Testis (tissue), 3 donors: ENCODE data around the gene NPM1. TPM values are rescaled to one million over a fixed set of nuclear protein-coding genes. Genes with fewer than 3 reads are reported as not detected.
A peak's percentile ranks its signal among the peaks of the same experiment; 100 is the strongest.

ENCODE experiments used
- DNase-seq: peaks from one replicate; pipeline ENCODE4 v3.0.0-alpha.2; 2019
- H3K27ac ChIP-seq, 2 donors: fragments of 200-600 bp; sonication (generic); one replicate each; pipeline ENCODE4 v1.5.1; 2019
- H3K27me3 ChIP-seq: fragments of 200-600 bp; sonication (generic); one replicate; pipeline ENCODE4 v1.5.1; 2019
- H3K36me3 ChIP-seq: fragments of 200-600 bp; sonication (generic); one replicate; pipeline ENCODE4 v1.5.1; 2017; ENCODE audit warnings: low read depth; ENCODE audit errors: missing control alignments
- H3K4me1 ChIP-seq: fragments of 200-600 bp; sonication (generic); one replicate; pipeline ENCODE4 v1.5.1; 2019
- H3K4me3 ChIP-seq, 2 donors: fragments of 200-600 bp; sonication (generic); one replicate each; pipeline ENCODE4 v1.5.1; 2017 to 2019
- H3K9me3 ChIP-seq: fragments of 200-600 bp; sonication (generic); one replicate; pipeline ENCODE4 v1.5.1; 2017
- POLR2A ChIP-seq: fragments of 450-650 bp; IDR thresholded peaks from one replicate; pipeline ENCODE4 v1.6.1; 2017; ENCODE audit warnings: antibody characterized with exemption, mild to moderate bottlenecking, moderate library complexity
- WGBS, 2 donors: methylation state at CpG; one replicate each; pipeline ENCODE4 v1.1.5; 2018; 5-methylcytosine and 5-hydroxymethylcytosine counted together
- intact Hi-C: fragments of 100-400 bp; cut with DNase I; formaldehyde crosslinking; loops from one replicate; pipeline ENCODE4 v1.15.1; 2023; ENCODE audit warnings: low total_unique reads
- polyA plus RNA-seq: library from polyadenylated mRNA; stranded (reverse); fragments of 350-450 nt; fragmentation: Illumina TruSeq; extraction: RNeasy Lipid Tissue Mini Kit (QIAGEN cat#74804); gene quantifications from one replicate; pipeline ENCODE4 v1.2.3, GENCODE V29; 2014; ENCODE audit warnings: low read depth, low replicate concordance; ENCODE audit not compliant: insufficient read depth
- total RNA-seq, 2 donors: library from RNA; depleted of rRNA; stranded (reverse); fragments of >200 nt; gene quantifications; one replicate each; pipeline ENCODE4 v1.2.3, GENCODE V29; 2016
- TF ChIP-seq, protein P1 (sequence below), 3 experiments: fragments of 450-650 bp in 2 of 3; fragments of 200-600 bp in 1 of 3; sonication (generic) in 1 of 3; IDR thresholded peaks; one replicate each; pipeline ENCODE4 v1.5.1; 2016 to 2019; ENCODE audit warnings: antibody characterized with exemption in 3 of 3, mild to moderate bottlenecking in 2 of 3, moderate library complexity in 1 of 3

NPM1 gene
- total and polyA plus RNA-seq, 3 donors from 2014 or later = 398 to 835 (median 430) TPM

DNA sequence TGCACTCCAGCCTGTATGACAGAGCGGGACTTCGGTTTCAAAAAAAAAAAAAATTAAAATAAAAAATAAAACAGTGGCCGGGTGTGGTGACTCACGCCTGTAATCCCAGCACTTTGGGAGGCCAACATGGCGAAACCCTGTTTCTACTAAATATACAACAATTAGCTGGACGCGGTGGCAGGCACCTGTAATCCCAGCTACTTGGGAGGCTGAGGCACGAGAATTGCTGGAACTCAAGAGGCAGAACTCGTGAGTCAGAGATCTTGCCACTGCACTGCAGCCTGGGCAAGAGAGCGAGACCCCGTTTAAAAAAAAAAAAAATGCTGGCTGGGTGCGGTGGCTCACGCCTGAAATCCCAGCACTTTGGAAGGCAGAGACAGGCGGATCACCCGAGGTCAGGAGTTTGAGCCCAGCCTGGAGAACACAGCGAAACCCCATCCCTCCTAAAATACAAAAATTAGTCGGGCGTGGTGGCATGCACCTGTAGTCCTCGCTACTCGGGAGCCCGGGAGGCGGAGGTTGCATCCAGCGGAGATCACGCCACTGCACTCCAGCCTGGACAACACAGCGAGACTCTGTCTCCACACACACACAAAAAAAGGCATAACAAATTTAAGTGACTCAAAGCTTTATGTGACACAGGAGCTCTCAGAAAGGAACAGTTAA is 1.5 kb upstream of the NPM1 start:
- Histone ChIP-seq H3K27ac (peak overlapping the region in 1 of 2 donors; percentile 92), H3K4me3 (peak overlapping the region in 1 of 2 donors; percentile 96), H3K27me3 (no peaks in the 10 kb centered on the region), H3K9me3 (no peaks in the 10 kb centered on the region), H3K4me1 (peaks cover 22% of the 10 kb centered on the region), H3K36me3 (no peaks in the 10 kb centered on the region)
- no peak for DNase-seq
- TF ChIP-seq, protein P1, sequence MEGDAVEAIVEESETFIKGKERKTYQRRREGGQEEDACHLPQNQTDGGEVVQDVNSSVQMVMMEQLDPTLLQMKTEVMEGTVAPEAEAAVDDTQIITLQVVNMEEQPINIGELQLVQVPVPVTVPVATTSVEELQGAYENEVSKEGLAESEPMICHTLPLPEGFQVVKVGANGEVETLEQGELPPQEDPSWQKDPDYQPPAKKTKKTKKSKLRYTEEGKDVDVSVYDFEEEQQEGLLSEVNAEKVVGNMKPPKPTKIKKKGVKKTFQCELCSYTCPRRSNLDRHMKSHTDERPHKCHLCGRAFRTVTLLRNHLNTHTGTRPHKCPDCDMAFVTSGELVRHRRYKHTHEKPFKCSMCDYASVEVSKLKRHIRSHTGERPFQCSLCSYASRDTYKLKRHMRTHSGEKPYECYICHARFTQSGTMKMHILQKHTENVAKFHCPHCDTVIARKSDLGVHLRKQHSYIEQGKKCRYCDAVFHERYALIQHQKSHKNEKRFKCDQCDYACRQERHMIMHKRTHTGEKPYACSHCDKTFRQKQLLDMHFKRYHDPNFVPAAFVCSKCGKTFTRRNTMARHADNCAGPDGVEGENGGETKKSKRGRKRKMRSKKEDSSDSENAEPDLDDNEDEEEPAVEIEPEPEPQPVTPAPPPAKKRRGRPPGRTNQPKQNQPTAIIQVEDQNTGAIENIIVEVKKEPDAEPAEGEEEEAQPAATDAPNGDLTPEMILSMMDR (IDR thresholded peaks at IDR 0.05) = no peak
- no peak for TF ChIP-seq POLR2A
- intact Hi-C loops = no loop called here
- 62 to 80% methylated on average over 21 to 25 of the region's 25 CpGs for WGBS, 2 donors

DNA sequence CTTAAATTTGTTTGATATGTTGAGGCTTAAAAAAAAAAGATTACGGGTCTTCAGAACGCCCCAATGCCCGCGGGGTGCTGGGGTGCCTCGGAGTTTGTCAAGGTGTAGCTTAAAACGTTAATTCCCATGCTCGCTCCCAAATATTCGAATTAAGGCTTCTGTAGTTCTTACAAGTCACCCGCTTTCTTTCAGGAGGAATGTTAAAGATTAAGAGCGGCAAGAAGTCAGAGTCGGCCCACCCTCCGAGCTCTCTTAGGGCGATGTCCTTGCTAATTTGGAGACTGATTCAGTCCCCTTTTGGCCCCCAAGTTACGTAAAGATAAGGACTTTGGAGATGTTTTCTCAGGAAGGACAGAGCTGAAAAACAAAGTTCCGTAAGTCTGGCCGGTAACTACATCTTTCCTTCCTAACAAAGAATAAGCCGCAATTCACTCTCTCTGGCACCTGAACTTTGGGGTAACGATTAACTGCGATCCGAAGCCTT is 746 bp upstream of the NPM1 start:
- no peaks in the 10 kb centered on the region for H3K9me3 ChIP-seq
- TF ChIP-seq, protein P1 (IDR thresholded peaks at IDR 0.05) = no peak
- TF ChIP-seq POLR2A = no peak
- peak; percentile 34 for DNase-seq
- H3K4me1 ChIP-seq = peaks cover 22% of the 10 kb centered on the region
- peak overlapping the region; percentile 86 to 96 for H3K4me3 ChIP-seq
- 15 to 18% methylated on average over 19 to 20 of the region's 20 CpGs for WGBS, 2 donors
- intact Hi-C loops = no loop called here
- H3K27ac ChIP-seq = peak overlapping the region; percentile 79 to 92
- H3K27me3 ChIP-seq = no peaks in the 10 kb centered on the region
- no peaks in the 10 kb centered on the region for H3K36me3 ChIP-seq

DNA sequence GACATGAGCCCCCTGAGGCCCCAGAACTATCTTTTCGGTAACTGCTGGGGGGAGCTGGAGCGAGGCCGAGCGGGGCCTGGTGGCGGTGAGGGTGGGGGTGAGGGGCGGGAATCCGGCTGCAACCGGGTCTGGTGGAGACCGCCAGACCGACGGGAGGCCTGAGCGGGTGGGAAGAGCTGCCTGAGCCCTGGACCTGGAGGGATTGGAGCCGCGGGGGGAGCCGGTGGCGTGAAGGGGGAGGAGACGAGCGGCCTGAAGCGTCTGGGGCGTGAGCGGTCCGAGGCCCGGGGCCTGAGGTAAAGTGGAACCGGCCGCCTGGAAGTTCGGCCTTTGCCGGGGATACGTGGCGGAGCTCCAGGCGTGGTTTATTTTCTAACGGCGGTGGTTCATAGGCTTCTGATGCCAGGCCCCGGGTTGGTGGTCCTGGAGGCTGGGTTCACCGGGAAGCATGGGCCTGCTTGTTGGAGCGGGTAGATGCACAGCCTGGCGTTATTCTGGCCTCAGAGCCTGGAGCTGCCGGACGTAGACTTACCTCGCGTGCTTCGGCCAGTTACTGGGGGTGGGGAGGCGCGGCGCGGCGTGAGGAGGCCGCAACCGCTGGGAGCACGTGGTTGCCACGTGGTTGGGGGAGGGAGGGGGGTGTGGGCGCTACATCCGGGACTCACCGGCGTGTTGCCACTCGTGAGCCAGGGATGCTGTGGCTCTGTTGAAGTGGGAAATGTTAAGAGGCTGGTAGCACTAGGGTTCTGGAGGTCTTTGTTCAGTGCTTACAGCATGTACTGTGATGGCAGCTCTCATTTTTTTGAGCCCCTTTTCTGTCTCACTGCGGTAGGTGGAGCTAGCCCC is 544 bp downstream of the NPM1 start:
- peak; percentile 83 for DNase-seq
- no peaks in the 10 kb centered on the region for H3K27me3 ChIP-seq
- TF ChIP-seq POLR2A = no peak
- TF ChIP-seq, protein P1 (IDR thresholded peaks at IDR 0.05) = no peak
- H3K4me1 ChIP-seq = peaks cover 22% of the 10 kb centered on the region
- intact Hi-C loops = no loop called here
- H3K27ac ChIP-seq = peak overlapping the region; percentile 92
- H3K4me3 ChIP-seq = peak overlapping the region; percentile 86 to 96
- no peaks in the 10 kb centered on the region for H3K9me3 ChIP-seq
- H3K36me3 ChIP-seq = no peaks in the 10 kb centered on the region
- WGBS, 2 donors = 1% methylated on average over 25 to 47 of the region's 56 CpGs

DNA sequence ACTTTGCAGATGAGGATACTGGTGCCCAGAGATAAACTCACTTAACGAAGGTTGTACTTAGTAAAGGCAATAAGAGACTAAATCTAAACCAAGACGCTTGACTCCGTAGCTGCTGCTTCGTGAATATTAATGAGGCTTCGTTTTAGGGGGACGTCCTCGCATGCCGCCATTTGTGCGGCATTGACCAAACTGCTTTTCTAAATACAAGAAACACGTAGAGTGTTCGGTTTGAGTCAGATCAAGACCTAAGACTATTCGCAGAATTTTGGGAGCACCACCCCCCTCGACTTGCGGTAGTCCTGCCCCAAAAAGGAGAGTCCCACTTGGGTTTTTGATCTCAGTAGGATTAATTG is 1.1 kb downstream of the NPM1 start:
- Histone ChIP-seq H3K27me3 (no peaks in the 10 kb centered on the region), H3K9me3 (no peaks in the 10 kb centered on the region), H3K36me3 (no peaks in the 10 kb centered on the region), H3K4me3 (peak overlapping the region; percentile 86 to 96), H3K4me1 (peaks cover 22% of the 10 kb centered on the region), H3K27ac (peak overlapping the region; percentile 92)
- intact Hi-C loops = no loop called here
- WGBS, 2 donors = 0 to 3% methylated on average over 14 of the region's 14 CpGs
- no peak for DNase-seq
- no peak for TF ChIP-seq POLR2A
- TF ChIP-seq, protein P1 (IDR thresholded peaks at IDR 0.05) = no peak
